Activated CD4-positive, CD25-positive, alpha-beta regulatory T cell (primary cell): ENCODE measurements around the gene CYTH3.

ENCODE experiments used
- DNase-seq, 4 experiments: peaks; one replicate each; lab custom pipeline; 2025; lab: John Stamatoyannopoulos, UW

The CYTH3 gene

GRCh38 chr7:6258440-6259182 lies 13.8 kb downstream of the CYTH3 start:
- DNase-seq: no peak

GRCh38 chr7:6257675-6258074 lies 14.7 kb downstream of the CYTH3 start:
- no peak for DNase-seq

- DNase-seq: no peak
Observed at GRCh38 chr7:6256677-6257535, 15.5 kb downstream of the CYTH3 start.

GRCh38 chr7:6256109-6256483 lies 16.3 kb downstream of the CYTH3 start:
- no peak for DNase-seq

- DNase-seq: no peak
Observed at GRCh38 chr7:6254866-6255265, 17.6 kb downstream of the CYTH3 start.

- DNase-seq: no peak
Observed at GRCh38 chr7:6252748-6253147, 19.7 kb downstream of the CYTH3 start.

- no peak for DNase-seq
Observed at GRCh38 chr7:6252341-6252746, 20.1 kb downstream of the CYTH3 start.

- DNase-seq: no peak
Observed at GRCh38 chr7:6251653-6252052, 20.8 kb downstream of the CYTH3 start.

GRCh38 chr7:6250364-6250833 lies 22.0 kb downstream of the CYTH3 start:
- DNase-seq: no peak

GRCh38 chr7:6249043-6249442 lies 23.4 kb downstream of the CYTH3 start:
- DNase-seq: no peak

- no peak for DNase-seq
Observed at GRCh38 chr7:6248581-6248980, 23.8 kb downstream of the CYTH3 start.

- no peak for DNase-seq
Observed at GRCh38 chr7:6246251-6246917, 26.0 kb downstream of the CYTH3 start.

- DNase-seq: no peak
Observed at GRCh38 chr7:6244021-6244420, 28.4 kb downstream of the CYTH3 start.

- no peak for DNase-seq
Observed at GRCh38 chr7:6243168-6243567, 29.3 kb downstream of the CYTH3 start.

- DNase-seq: no peak
Observed at GRCh38 chr7:6242561-6242960, 29.9 kb downstream of the CYTH3 start.

GRCh38 chr7:6241607-6241973 lies 30.8 kb downstream of the CYTH3 start:
- DNase-seq: no peak

GRCh38 chr7:6238309-6238925 lies 34.0 kb downstream of the CYTH3 start:
- no peak for DNase-seq

GRCh38 chr7:6237730-6238129 lies 34.7 kb downstream of the CYTH3 start:
- DNase-seq: no peak

- no peak for DNase-seq
Observed at GRCh38 chr7:6237011-6237410, 35.4 kb downstream of the CYTH3 start.

GRCh38 chr7:6235029-6235871 lies 37.2 kb downstream of the CYTH3 start:
- no peak for DNase-seq

GRCh38 chr7:6234384-6234783 lies 38.0 kb downstream of the CYTH3 start:
- no peak for DNase-seq
